ENCODE measurements around the gene RGS6. TPM values are rescaled to one million over a fixed set of nuclear protein-coding genes. Genes with fewer than 3 reads are reported as not detected.
"Not testable (repeated sequence)": the region's sequence is repeated elsewhere in the genome, so short reads cannot be mapped to it uniquely, and the experiment has no call there.

The RGS6 gene
- total RNA-seq, 4 donors from 2014 or later, result 0.50 to 6.5 (median 4.7) TPM

- H3K9me3 ChIP-seq, result no peaks in the 10 kb centered on the region
- H3K27me3 ChIP-seq, result peaks cover 68% of the 10 kb centered on the region
- H3K4me3 ChIP-seq, result peak overlapping the region in 1 of 2 donors; percentile 53
- ATAC-seq, result no peak
- no peak for TF ChIP-seq POLR2AphosphoS5 (IDR thresholded peaks at IDR 0.05)
- no peak for TF ChIP-seq EP300 (IDR thresholded peaks at IDR 0.05)
- no peak for TF ChIP-seq CTCF (IDR thresholded peaks at IDR 0.05)
- TF ChIP-seq POLR2A (IDR thresholded peaks at IDR 0.05), result no peak
- peaks cover 0 to 21% (median 4%) of the 10 kb centered on the region in 3 donors for H3K4me1 ChIP-seq
- 3 to 5% methylated on average over 18 to 19 of the region's 24 CpGs for WGBS, 2 donors (ENCODE audit: low coverage in 1 of 2)
- H3K36me3 ChIP-seq, result no peaks in the 10 kb centered on the region
- no peak overlapping the region for H3K27ac ChIP-seq
These were observed 865 bp downstream of the RGS6 start for GRCh38 chr14:71933001-71933587.

GRCh38 chr14:71938273-71938672, 6.0 kb downstream of the RGS6 start:
- not testable (repeated sequence) for H3K4me1 ChIP-seq, H3K4me3 ChIP-seq, H3K27ac ChIP-seq, H3K36me3 ChIP-seq, ATAC-seq
- 80 to 100% methylated on average over 1 of the region's 3 CpGs for WGBS, 2 donors (ENCODE audit: low coverage in 1 of 2)
- peaks cover 48% of the 10 kb centered on the region for H3K27me3 ChIP-seq
- H3K9me3 ChIP-seq, result peaks cover 0 to 22% (median 0%) of the 10 kb centered on the region in 3 donors

- not testable (repeated sequence) for H3K4me3 ChIP-seq, H3K27ac ChIP-seq, H3K4me1 ChIP-seq, ATAC-seq, H3K36me3 ChIP-seq
- peaks cover 0 to 22% (median 0%) of the 10 kb centered on the region in 3 donors for H3K9me3 ChIP-seq
- peaks cover 37% of the 10 kb centered on the region for H3K27me3 ChIP-seq
- 100% methylated on average over 1 of the region's 1 CpG; no CpG with 5 or more reads in 1 of the 2 donors for WGBS, 2 donors (ENCODE audit: low coverage in 1 of 2)
These were observed 7.1 kb downstream of the RGS6 start for GRCh38 chr14:71939344-71939743.

GRCh38 chr14:71940500-71940899, 8.3 kb downstream of the RGS6 start:
- H3K36me3 ChIP-seq, ATAC-seq, H3K27ac ChIP-seq, H3K4me3 ChIP-seq, H3K4me1 ChIP-seq: not testable (repeated sequence)
- Histone ChIP-seq H3K9me3 (peaks cover 0 to 22% (median 0%) of the 10 kb centered on the region in 3 donors), H3K27me3 (peaks cover 26% of the 10 kb centered on the region)

- WGBS, 2 donors (ENCODE audit: low coverage in 1 of 2), result 74 to 100% methylated on average over 2 of the region's 2 CpGs
- Histone ChIP-seq H3K9me3 (peaks cover 0 to 22% (median 0%) of the 10 kb centered on the region in 3 donors), H3K27me3 (peaks cover 17% of the 10 kb centered on the region)
- not testable (repeated sequence) for H3K36me3 ChIP-seq, H3K4me3 ChIP-seq, H3K27ac ChIP-seq, H3K4me1 ChIP-seq, ATAC-seq
These were observed 9.4 kb downstream of the RGS6 start for GRCh38 chr14:71941616-71942015.

- TF ChIP-seq EP300 (IDR thresholded peaks at IDR 0.05), result no peak
- no peak for TF ChIP-seq POLR2AphosphoS5 (IDR thresholded peaks at IDR 0.05)
- TF ChIP-seq POLR2A (IDR thresholded peaks at IDR 0.05), result no peak
- no peak for TF ChIP-seq CTCF (IDR thresholded peaks at IDR 0.05)
- no peak for ATAC-seq
- no peak overlapping the region for H3K4me3 ChIP-seq
- H3K36me3 ChIP-seq, result no peaks in the 10 kb centered on the region
- peaks cover 0 to 22% (median 0%) of the 10 kb centered on the region in 3 donors for H3K9me3 ChIP-seq
- WGBS, 2 donors (ENCODE audit: low coverage in 1 of 2), result 64 to 65% methylated on average over 3 to 4 of the region's 4 CpGs
- no peak overlapping the region for H3K27ac ChIP-seq
- H3K4me1 ChIP-seq, result no peaks in the 10 kb centered on the region
- peaks cover 3% of the 10 kb centered on the region for H3K27me3 ChIP-seq
These were observed 10.9 kb downstream of the RGS6 start for GRCh38 chr14:71942904-71943694.

GRCh38 chr14:71943695-71944018, 11.4 kb downstream of the RGS6 start:
- H3K27me3 ChIP-seq, result no peaks in the 10 kb centered on the region
- H3K4me3 ChIP-seq, result no peak overlapping the region
- 50 to 78% methylated on average over 1 of the region's 1 CpG for WGBS, 2 donors (ENCODE audit: low coverage in 1 of 2)
- no peak overlapping the region for H3K27ac ChIP-seq
- H3K36me3 ChIP-seq, result no peaks in the 10 kb centered on the region
- peaks cover 0 to 22% (median 0%) of the 10 kb centered on the region in 3 donors for H3K9me3 ChIP-seq
- no peak for ATAC-seq
- H3K4me1 ChIP-seq, result no peaks in the 10 kb centered on the region
- no peak for TF ChIP-seq CTCF (IDR thresholded peaks at IDR 0.05)
- TF ChIP-seq POLR2AphosphoS5 (IDR thresholded peaks at IDR 0.05), result no peak
- no peak for TF ChIP-seq POLR2A (IDR thresholded peaks at IDR 0.05)
- TF ChIP-seq EP300 (IDR thresholded peaks at IDR 0.05), result no peak
